Urinary bladder (tissue), 4 donors: Measurements from ENCODE around the gene INPP5D. TPM values are rescaled to one million over a fixed set of nuclear protein-coding genes. Genes with fewer than 3 reads are reported as not detected.

ENCODE experiments used
- DNase-seq: peaks from one replicate; pipeline ENCODE4 v3.0.0-alpha.2; 2015; ENCODE audit errors: extremely low spot score
- H3K27ac ChIP-seq: one replicate; pipeline ENCODE4 v1.5.1; 2013; ENCODE audit warnings: low read depth, mild to moderate bottlenecking, moderate library complexity
- H3K36me3 ChIP-seq: one replicate; pipeline ENCODE4 v1.6.1; 2013; ENCODE audit warnings: mild to moderate bottlenecking, moderate library complexity; ENCODE audit not compliant: insufficient read depth
- H3K4me1 ChIP-seq: one replicate; pipeline ENCODE4 v1.6.1; 2013; ENCODE audit warnings: mild to moderate bottlenecking, moderate library complexity; ENCODE audit not compliant: insufficient read depth
- H3K4me3 ChIP-seq: one replicate; pipeline ENCODE4 v1.5.1; 2013; ENCODE audit warnings: low read depth, low read length
- WGBS: extraction: QIAGEN DNeasy Blood & Tissue Kit; methylation state at CpG from one replicate; pipeline ENCODE4 v1.1.7; 2013; 5-methylcytosine and 5-hydroxymethylcytosine counted together
- polyA plus RNA-seq: library from polyadenylated mRNA; stranded (reverse); fragments of 200-250 nt; gene quantifications from one replicate; pipeline ENCODE4 v1.2.3, GENCODE V29; 2013
- total RNA-seq: library from RNA; depleted of rRNA; stranded (reverse); fragments of >200 nt; gene quantifications from one replicate; pipeline ENCODE4 v1.2.3, GENCODE V29; 2014
- donor health status: healthy with polysubstance abuse.
- donor health status: healthy.

The INPP5D gene
- total and polyA plus RNA-seq, 2 donors: 8.4 to 13.5 TPM

- Histone ChIP-seq H3K4me3 (no peak overlapping the region), H3K4me1 (no peaks in the 10 kb centered on the region), H3K27ac (no peak overlapping the region), H3K36me3 (no peaks in the 10 kb centered on the region)
- WGBS: 81% methylated on average over 15 of the region's 15 CpGs
- DNase-seq: no peak
These were observed 141.3 kb downstream of the INPP5D start for GRCh38 chr2:233201258-233202013.

GRCh38 chr2:233202531-233202944 lies 142.4 kb downstream of the INPP5D start:
- no peaks in the 10 kb centered on the region for H3K36me3 ChIP-seq
- no peak for DNase-seq
- H3K27ac ChIP-seq: no peak overlapping the region
- no peak overlapping the region for H3K4me3 ChIP-seq
- H3K4me1 ChIP-seq: no peaks in the 10 kb centered on the region
- 77% methylated on average over 5 of the region's 5 CpGs for WGBS

DNA sequence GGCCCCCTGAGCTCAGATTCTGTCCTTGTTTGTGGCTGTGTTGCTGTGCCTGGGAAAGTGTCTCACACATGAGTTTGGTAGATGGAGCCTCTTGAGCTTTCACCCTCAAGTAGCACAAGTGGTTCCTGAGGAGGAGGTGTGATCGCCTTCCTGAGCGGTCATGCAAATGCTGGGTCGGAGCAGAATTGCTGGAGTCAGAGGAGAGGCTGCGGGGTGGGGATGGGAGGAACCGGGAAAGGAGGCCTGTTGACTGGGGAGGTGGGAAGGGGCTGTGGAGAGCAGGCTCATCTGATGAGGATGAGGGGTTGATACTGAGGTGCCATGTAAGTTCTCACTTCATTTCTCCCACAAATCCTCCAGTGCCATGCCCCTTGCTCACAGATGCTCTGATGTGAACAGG lies 142.9 kb downstream of the INPP5D start:
- Histone ChIP-seq H3K4me3 (no peak overlapping the region), H3K36me3 (no peaks in the 10 kb centered on the region), H3K4me1 (no peaks in the 10 kb centered on the region), H3K27ac (no peak overlapping the region)
- 96% methylated on average over 5 of the region's 5 CpGs for WGBS
- DNase-seq: no peak

DNA sequence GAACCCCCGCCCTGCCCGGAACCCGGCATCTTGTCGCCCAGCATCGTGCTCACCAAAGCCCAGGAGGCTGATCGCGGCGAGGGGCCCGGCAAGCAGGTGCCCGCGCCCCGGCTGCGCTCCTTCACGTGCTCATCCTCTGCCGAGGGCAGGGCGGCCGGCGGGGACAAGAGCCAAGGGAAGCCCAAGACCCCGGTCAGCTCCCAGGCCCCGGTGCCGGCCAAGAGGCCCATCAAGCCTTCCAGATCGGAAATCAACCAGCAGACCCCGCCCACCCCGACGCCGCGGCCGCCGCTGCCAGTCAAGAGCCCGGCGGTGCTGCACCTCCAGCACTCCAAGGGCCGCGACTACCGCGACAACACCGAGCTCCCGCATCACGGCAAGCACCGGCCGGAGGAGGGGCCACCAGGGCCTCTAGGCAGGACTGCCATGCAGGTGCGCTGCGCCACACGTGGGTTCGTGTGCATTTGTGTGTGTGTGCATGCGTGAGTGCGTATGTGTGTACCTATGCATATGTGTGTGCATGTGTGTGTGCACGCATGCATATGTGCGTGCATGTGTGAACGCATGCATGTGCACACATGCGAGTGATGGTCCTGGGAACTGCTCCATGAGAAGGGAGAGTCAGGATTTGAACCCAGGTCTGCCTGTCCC lies 144.3 kb downstream of the INPP5D start:
- no peaks in the 10 kb centered on the region for H3K36me3 ChIP-seq
- DNase-seq: no peak
- no peaks in the 10 kb centered on the region for H3K4me1 ChIP-seq
- H3K4me3 ChIP-seq: no peak overlapping the region
- WGBS: 89% methylated on average over 50 of the region's 50 CpGs
- no peak overlapping the region for H3K27ac ChIP-seq

GRCh38 chr2:233208382-233209116 lies 148.4 kb downstream of the INPP5D start:
- Histone ChIP-seq H3K4me3 (no peak overlapping the region), H3K27ac (no peak overlapping the region), H3K4me1 (no peaks in the 10 kb centered on the region), H3K36me3 (no peaks in the 10 kb centered on the region)
- DNase-seq: no peak
- WGBS: 73% methylated on average over 10 of the region's 10 CpGs

DNA sequence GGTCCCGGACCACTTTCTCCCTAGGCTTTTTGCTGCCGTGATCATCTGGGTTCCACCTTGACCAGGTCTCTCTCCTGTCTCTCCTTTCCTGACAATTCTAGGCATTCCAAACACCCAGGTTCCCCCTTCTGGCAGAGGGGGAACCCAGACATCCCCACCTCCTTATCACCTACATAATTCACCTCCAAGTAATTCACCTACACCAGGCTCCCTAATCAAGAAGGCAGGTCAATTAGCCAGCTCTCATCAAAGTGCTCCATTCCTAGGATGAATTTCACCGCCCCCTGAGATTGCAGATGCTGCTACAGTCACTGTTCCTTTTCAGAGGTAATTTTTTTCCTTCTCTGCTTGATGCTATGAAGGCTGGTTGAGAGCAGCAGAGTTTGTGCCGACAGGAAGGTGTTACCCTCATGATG lies 149.0 kb downstream of the INPP5D start:
- Histone ChIP-seq H3K27ac (no peak overlapping the region), H3K4me1 (no peaks in the 10 kb centered on the region), H3K4me3 (no peak overlapping the region), H3K36me3 (no peaks in the 10 kb centered on the region)
- no peak for DNase-seq
- WGBS: 62% methylated on average over 4 of the region's 4 CpGs

GRCh38 chr2:233209533-233210171 lies 149.5 kb downstream of the INPP5D start:
- Histone ChIP-seq H3K27ac (no peak overlapping the region), H3K36me3 (no peaks in the 10 kb centered on the region)
- 38% methylated on average over 10 of the region's 10 CpGs for WGBS

DNA sequence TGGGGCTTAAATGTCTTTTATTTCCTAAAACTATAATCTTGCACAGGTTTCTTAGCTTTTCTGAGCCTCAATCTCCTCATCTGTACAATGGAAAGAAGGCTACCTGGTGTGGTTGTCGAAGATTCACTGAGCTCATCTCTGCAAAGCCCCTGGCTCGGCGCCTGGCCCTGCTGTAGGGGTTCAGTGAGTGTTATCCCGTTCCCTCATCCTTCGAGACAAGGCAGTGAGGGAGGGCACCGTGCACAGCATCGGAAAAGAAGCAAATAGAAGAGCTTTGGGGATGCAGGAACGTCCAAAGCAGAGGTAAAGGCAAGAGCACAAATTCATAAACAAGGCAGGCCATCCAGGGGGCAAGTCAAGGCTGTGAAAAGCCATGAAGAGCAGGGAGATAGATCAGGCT lies 150.1 kb downstream of the INPP5D start:
- no peak overlapping the region for H3K27ac ChIP-seq
- no peak for DNase-seq
- H3K4me1 ChIP-seq: no peaks in the 10 kb centered on the region
- 84% methylated on average over 8 of the region's 8 CpGs for WGBS
- no peak overlapping the region for H3K4me3 ChIP-seq
- no peaks in the 10 kb centered on the region for H3K36me3 ChIP-seq

More at GRCh38 chr2:233209533-233210171, 149.5 kb downstream of the INPP5D start:
- no peak overlapping the region for H3K4me3 ChIP-seq
- H3K4me1 ChIP-seq: no peaks in the 10 kb centered on the region
- DNase-seq: no peak

DNA sequence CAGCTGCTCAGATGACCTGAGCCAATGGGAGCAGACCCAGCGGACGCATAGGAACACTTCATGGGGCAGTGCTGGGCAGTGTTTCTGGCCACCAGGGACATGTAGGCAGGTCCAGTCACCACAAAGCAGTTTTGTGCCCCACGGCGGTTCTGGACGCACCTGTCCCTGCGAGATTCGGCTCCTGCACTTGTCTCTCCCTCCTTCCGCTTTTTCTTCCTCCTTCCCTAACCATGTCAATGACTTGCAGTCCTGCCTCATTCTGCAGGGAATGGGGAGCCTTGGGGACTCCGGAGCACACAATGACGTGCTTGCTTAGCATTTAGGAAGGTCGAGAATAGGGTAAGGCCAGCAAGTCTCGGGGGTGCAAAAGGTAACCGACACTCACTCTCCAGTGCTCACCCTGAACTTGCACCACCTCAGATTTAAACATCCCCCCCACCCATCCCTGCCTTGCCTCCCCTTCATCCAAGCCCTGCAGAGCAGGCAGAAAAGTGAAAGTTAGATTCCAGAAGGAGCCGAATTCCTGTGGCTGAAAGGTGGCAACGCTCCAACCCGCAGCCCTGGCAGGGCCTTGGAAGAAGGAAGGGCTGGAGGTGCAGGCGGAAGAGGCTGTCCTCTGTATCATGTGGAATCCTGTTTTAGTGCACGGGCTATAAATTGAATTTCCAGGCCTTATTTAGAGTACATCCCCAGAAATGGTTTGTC lies 150.9 kb downstream of the INPP5D start:
- Histone ChIP-seq H3K4me1 (no peaks in the 10 kb centered on the region), H3K36me3 (no peaks in the 10 kb centered on the region), H3K27ac (no peak overlapping the region), H3K4me3 (no peak overlapping the region)
- 51% methylated on average over 18 of the region's 18 CpGs for WGBS
- DNase-seq: no peak

DNA sequence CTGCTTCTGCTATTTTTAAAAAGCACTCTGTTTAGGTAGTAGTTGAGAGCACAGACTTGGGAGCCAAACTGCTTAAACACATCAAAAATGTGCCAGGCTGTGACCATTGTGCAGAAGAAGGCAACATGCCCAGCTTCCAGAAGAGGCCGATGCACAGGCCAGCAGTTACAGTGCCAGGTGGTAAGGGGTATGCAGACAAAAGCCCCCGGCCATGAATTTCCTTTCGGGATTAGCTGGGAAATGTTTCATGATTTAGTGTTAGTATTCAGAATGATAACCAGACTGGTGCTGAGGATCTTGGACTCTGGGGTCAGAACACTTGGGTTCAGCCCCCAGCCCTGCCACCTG lies 151.4 kb downstream of the INPP5D start:
- H3K27ac ChIP-seq: no peak overlapping the region
- H3K4me1 ChIP-seq: no peaks in the 10 kb centered on the region
- DNase-seq: no peak
- 43% methylated on average over 3 of the region's 3 CpGs for WGBS
- no peak overlapping the region for H3K4me3 ChIP-seq
- no peaks in the 10 kb centered on the region for H3K36me3 ChIP-seq

DNA sequence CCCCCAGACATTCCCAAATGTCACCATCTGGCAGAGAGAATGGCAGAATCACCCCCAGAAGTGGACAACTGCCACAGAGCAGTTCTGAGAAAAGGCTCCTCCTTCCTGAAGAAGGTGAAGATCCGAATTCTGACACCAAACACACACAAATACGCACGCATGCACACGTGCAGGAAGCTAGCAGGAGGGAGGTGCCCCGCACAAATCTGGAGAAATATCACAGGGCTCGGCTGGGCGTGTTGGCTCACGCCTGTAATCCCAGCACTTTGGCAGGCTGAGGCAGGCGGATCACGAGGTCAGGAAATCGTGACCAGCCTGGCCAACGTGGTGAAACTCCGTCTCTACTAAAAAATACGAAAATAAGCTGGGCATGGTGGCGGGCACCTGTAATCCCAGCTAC lies 152.9 kb downstream of the INPP5D start:
- H3K36me3 ChIP-seq: no peaks in the 10 kb centered on the region
- no peaks in the 10 kb centered on the region for H3K4me1 ChIP-seq
- WGBS: 82% methylated on average over 15 of the region's 15 CpGs
- DNase-seq: no peak
- no peak overlapping the region for H3K4me3 ChIP-seq
- no peak overlapping the region for H3K27ac ChIP-seq

- H3K4me3 ChIP-seq: no peak overlapping the region
- H3K4me1 ChIP-seq: no peaks in the 10 kb centered on the region
- no peak overlapping the region for H3K27ac ChIP-seq
- no peak for DNase-seq
- WGBS: 84% methylated on average over 6 of the region's 6 CpGs
- no peaks in the 10 kb centered on the region for H3K36me3 ChIP-seq
These were observed 153.8 kb downstream of the INPP5D start for GRCh38 chr2:233213975-233214374.

DNA sequence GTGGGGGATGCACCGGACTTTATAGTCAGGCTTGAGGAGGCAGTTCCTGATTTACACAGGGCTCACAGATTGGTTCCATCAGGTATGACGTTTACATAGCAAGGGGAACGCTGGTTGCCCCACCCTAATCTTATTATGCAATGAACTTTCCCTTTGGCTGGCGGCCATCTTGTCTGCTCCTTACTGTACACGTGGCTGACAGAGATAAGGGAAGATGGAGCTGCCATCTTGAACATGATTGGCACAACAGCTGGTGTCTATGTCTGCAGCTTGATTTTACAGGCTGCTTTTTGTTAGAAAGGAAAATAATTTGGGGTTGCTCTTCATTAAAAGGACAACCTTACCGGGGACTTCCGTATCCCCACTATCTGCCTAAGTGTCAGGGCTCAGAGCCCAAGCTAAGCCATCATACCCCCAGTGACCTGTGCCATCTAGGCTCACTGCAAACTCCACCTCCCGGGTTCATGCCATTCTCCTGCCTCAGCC lies 157.8 kb downstream of the INPP5D start:
- 71% methylated on average over 8 of the region's 8 CpGs for WGBS
- H3K36me3 ChIP-seq: no peaks in the 10 kb centered on the region
- DNase-seq: no peak
- H3K4me1 ChIP-seq: no peaks in the 10 kb centered on the region
- H3K4me3 ChIP-seq: no peak overlapping the region
- no peak overlapping the region for H3K27ac ChIP-seq
